Suprapubic skin (tissue), 4 donors: ENCODE measurements around the gene TBX3. TPM values are rescaled to one million over a fixed set of nuclear protein-coding genes. Genes with fewer than 3 reads are reported as not detected.
A peak's percentile ranks its signal among the peaks of the same experiment; 100 is the strongest.

Experiments used
- DNase-seq, 2 donors: peaks; one replicate each; pipeline ENCODE4 v3.0.0-alpha.2; 2019; ENCODE audit warnings: low spot score in 2 of 2
- H3K27ac ChIP-seq: fragments of 200-600 bp; sonication (generic); one replicate; pipeline ENCODE4 v1.5.1; 2019
- H3K27me3 ChIP-seq: fragments of 200-600 bp; sonication (generic); one replicate; pipeline ENCODE4 v1.5.1; 2019
- H3K36me3 ChIP-seq: fragments of 200-600 bp; sonication (generic); one replicate; pipeline ENCODE4 v1.5.1; 2019
- H3K4me1 ChIP-seq: fragments of 200-600 bp; sonication (generic); one replicate; pipeline ENCODE4 v1.5.1; 2019
- H3K4me3 ChIP-seq: fragments of 200-600 bp; sonication (generic); one replicate; pipeline ENCODE4 v1.5.1; 2019; ENCODE audit warnings: mild to moderate bottlenecking
- H3K9me3 ChIP-seq: fragments of 200-600 bp; sonication (generic); one replicate; pipeline ENCODE4 v1.5.1; 2019
- CTCF ChIP-seq, 2 donors: fragments of 200-600 bp in 1 of 2; fragments of 450-650 bp in 1 of 2; sonication (generic) in 1 of 2; IDR thresholded peaks; one replicate each; pipeline ENCODE4 v1.5.1; 2016 to 2019; ENCODE audit warnings: antibody characterized with exemption in 2 of 2, mild to moderate bottlenecking in 1 of 2, moderate library complexity in 1 of 2
- EP300 ChIP-seq: sonication (generic); formaldehyde crosslinking; IDR thresholded peaks from one replicate; pipeline ENCODE4 v1.6.1; 2017; ENCODE audit warnings: antibody characterized with exemption
- POLR2A ChIP-seq, 2 donors: fragments of 450-650 bp; IDR thresholded peaks; one replicate each; pipeline ENCODE4 v1.6.1; 2017; ENCODE audit warnings: antibody characterized with exemption in 2 of 2, mild to moderate bottlenecking in 2 of 2, moderate library complexity in 2 of 2
- POLR2AphosphoS5 ChIP-seq, 3 donors: sonication (generic); formaldehyde crosslinking; IDR thresholded peaks; one replicate each; pipeline ENCODE4 v1.6.1; 2017; ENCODE audit warnings: antibody characterized with exemption in 3 of 3
- WGBS: methylation state at CpG from one replicate; pipeline ENCODE4 v1.1.5; 2018; 5-methylcytosine and 5-hydroxymethylcytosine counted together
- total RNA-seq, 4 donors: library from RNA; depleted of rRNA; stranded (reverse); fragments of >200 nt; gene quantifications; one replicate each; pipeline ENCODE4 v1.1.0, GENCODE V29; 2016

TBX3 gene
- total RNA-seq, 4 donors from 2014 or later: 23.4 to 35.6 (median 28.7) TPM

- Histone ChIP-seq H3K4me1 (peaks cover 8% of the 10 kb centered on the region), H3K27ac (peak overlapping the region; percentile 71), H3K4me3 (no peak overlapping the region), H3K27me3 (no peaks in the 10 kb centered on the region), H3K36me3 (no peaks in the 10 kb centered on the region), H3K9me3 (no peaks in the 10 kb centered on the region)
- TF ChIP-seq EP300 (no peak), POLR2AphosphoS5 (IDR thresholded peaks at IDR 0.05) (no peak), POLR2A (IDR thresholded peaks at IDR 0.05) (no peak), CTCF (IDR thresholded peaks at IDR 0.05) (peak in 1 of 2 donors; percentile 18)
- 51% methylated on average over 15 of the region's 15 CpGs for WGBS
- DNase-seq: no peak
Observed at GRCh38 chr12:114636723-114637480, 47.1 kb downstream of the TBX3 start.

GRCh38 chr12:114631242-114631641, 52.7 kb downstream of the TBX3 start:
- Histone ChIP-seq H3K27me3 (peaks cover 5% of the 10 kb centered on the region), H3K4me3 (no peak overlapping the region), H3K4me1 (no peaks in the 10 kb centered on the region), H3K9me3 (no peaks in the 10 kb centered on the region), H3K27ac (no peak overlapping the region), H3K36me3 (no peaks in the 10 kb centered on the region)
- 52% methylated on average over 7 of the region's 7 CpGs for WGBS
- DNase-seq: no peak
- TF ChIP-seq CTCF (IDR thresholded peaks at IDR 0.05) (no peak), POLR2A (IDR thresholded peaks at IDR 0.05) (no peak), POLR2AphosphoS5 (IDR thresholded peaks at IDR 0.05) (no peak), EP300 (no peak)

- TF ChIP-seq CTCF (IDR thresholded peaks at IDR 0.05): no peak
- TF ChIP-seq EP300: no peak
- no peak for TF ChIP-seq POLR2AphosphoS5 (IDR thresholded peaks at IDR 0.05)
- no peak for TF ChIP-seq POLR2A (IDR thresholded peaks at IDR 0.05)
- Histone ChIP-seq H3K36me3 (no peaks in the 10 kb centered on the region), H3K9me3 (no peaks in the 10 kb centered on the region), H3K4me3 (no peak overlapping the region), H3K4me1 (no peaks in the 10 kb centered on the region), H3K27ac (no peak overlapping the region), H3K27me3 (peaks cover 5% of the 10 kb centered on the region)
- 33% methylated on average over 5 of the region's 5 CpGs for WGBS
- DNase-seq: no peak
Observed at GRCh38 chr12:114628199-114628598, 55.8 kb downstream of the TBX3 start.

- no peaks in the 10 kb centered on the region for H3K9me3 ChIP-seq
- H3K4me3 ChIP-seq: no peak overlapping the region
- H3K36me3 ChIP-seq: no peaks in the 10 kb centered on the region
- peaks cover 5% of the 10 kb centered on the region for H3K27me3 ChIP-seq
- H3K4me1 ChIP-seq: no peaks in the 10 kb centered on the region
- H3K27ac ChIP-seq: no peak overlapping the region
- no peak for DNase-seq
- TF ChIP-seq CTCF (IDR thresholded peaks at IDR 0.05) (no peak), POLR2A (IDR thresholded peaks at IDR 0.05) (no peak), POLR2AphosphoS5 (IDR thresholded peaks at IDR 0.05) (no peak), EP300 (no peak)
Observed at GRCh38 chr12:114627393-114627792, 56.6 kb downstream of the TBX3 start.

GRCh38 chr12:114625294-114625851, 58.6 kb downstream of the TBX3 start:
- Histone ChIP-seq H3K36me3 (no peaks in the 10 kb centered on the region), H3K27ac (no peak overlapping the region)
- no peak for DNase-seq

More at GRCh38 chr12:114625294-114625851, 58.6 kb downstream of the TBX3 start:
- Histone ChIP-seq H3K4me3 (no peak overlapping the region), H3K4me1 (no peaks in the 10 kb centered on the region), H3K27me3 (peaks cover 3% of the 10 kb centered on the region), H3K9me3 (no peaks in the 10 kb centered on the region)
- WGBS: 48% methylated on average over 7 of the region's 7 CpGs
- TF ChIP-seq CTCF (IDR thresholded peaks at IDR 0.05): peak; percentile 31 to 45
- no peak for TF ChIP-seq EP300
